Measurements from ENCODE around the gene ADM. TPM values are rescaled to one million over a fixed set of nuclear protein-coding genes. Genes with fewer than 3 reads are reported as not detected.

Gene ADM
- polyA plus RNA-seq, 2 of the 4 experiments (the other 2 are of a cell fraction), result 66.3 to 72.1 TPM

GRCh38 chr11:10333490-10333889 is 28.6 kb downstream of the ADM start:
- no peak overlapping the region for H3K4me3 ChIP-seq
- 78% methylated on average over 1 of the region's 1 CpG for WGBS (ENCODE audit: missing lambda C conversion rate)
- H3K9me3 ChIP-seq, result no peaks in the 10 kb centered on the region
- ATAC-seq (no peak), FAIRE-seq (no peak), DNase-seq (ENCODE audit: low read depth in 1 of 2, low spot score in 1 of 2) (no peak)
- H3K4me2 ChIP-seq, result no peak overlapping the region
- TF ChIP-seq FOSB (CRISPR knock-in tag; IDR thresholded peaks at IDR 0.05) (no peak), MAFK (IDR thresholded peaks at IDR 0.05; ENCODE audit: partially characterized antibody) (peak; percentile 11), KDM1A (IDR thresholded peaks at IDR 0.05; ENCODE audit: low read depth) (no peak)
- TF ChIP-seq, protein P1, sequence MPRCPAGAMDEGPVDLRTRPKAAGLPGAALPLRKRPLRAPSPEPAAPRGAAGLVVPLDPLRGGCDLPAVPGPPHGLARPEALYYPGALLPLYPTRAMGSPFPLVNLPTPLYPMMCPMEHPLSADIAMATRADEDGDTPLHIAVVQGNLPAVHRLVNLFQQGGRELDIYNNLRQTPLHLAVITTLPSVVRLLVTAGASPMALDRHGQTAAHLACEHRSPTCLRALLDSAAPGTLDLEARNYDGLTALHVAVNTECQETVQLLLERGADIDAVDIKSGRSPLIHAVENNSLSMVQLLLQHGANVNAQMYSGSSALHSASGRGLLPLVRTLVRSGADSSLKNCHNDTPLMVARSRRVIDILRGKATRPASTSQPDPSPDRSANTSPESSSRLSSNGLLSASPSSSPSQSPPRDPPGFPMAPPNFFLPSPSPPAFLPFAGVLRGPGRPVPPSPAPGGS (IDR thresholded peaks at IDR 0.05), result no peak
- H3K27ac ChIP-seq, result no peak overlapping the region
- peaks cover 16% of the 10 kb centered on the region for H3K4me1 ChIP-seq
- CTCF ChIA-PET, result interaction anchor here (0.8 kb wide), 2 partner anchors 9 to 10 kb away, joined by 3 to 4 read pairs; no protein-coding TSS in a partner anchor
- POLR2A ChIA-PET, result no interaction called here

DNA sequence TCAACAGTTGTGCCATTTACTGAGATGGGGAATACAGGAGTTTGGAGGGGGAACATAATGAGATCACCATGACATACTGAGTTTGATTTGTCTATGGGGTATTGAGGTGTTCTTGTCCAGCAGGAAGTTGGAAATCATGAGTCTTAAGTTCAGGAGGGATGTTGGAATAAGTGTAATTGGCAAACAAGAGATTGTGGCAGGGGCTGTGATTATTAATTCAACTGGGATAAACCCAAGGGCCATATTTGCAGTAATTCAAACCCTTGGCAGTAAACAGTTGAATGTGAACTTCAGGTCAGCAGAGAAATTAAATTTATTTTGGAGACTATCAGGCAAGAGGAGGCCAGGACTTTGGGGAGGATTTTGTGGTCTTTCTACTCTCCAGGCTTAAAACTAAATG is 33.4 kb downstream of the ADM start:
- H3K4me1 ChIP-seq, result no peaks in the 10 kb centered on the region
- no peak overlapping the region for H3K27ac ChIP-seq
- ChIA-PET POLR2A (no interaction called here), CTCF (no interaction called here)
- FAIRE-seq (no peak), ATAC-seq (no peak), DNase-seq (ENCODE audit: low read depth in 1 of 2, low spot score in 1 of 2) (no peak)
- no peaks in the 10 kb centered on the region for H3K9me3 ChIP-seq
- no peak overlapping the region for H3K4me2 ChIP-seq
- no peak overlapping the region for H3K4me3 ChIP-seq
- TF ChIP-seq MYC (IDR thresholded peaks at IDR 0.05; ENCODE audit: borderline replicate concordance, low read length) (no peak), POLR2AphosphoS2 (conservative IDR thresholded peaks at IDR 0.05; ENCODE audit: low read length) (no peak), BHLHE40 (IDR thresholded peaks at IDR 0.05; ENCODE audit: low read depth, low read length) (no peak), SMC3 (IDR thresholded peaks at IDR 0.05) (no peak), EHF (CRISPR knock-in tag; IDR thresholded peaks at IDR 0.05) (no peak), CHD4 (IDR thresholded peaks at IDR 0.05; ENCODE audit: borderline replicate concordance) (no peak), CHD2 (IDR thresholded peaks at IDR 0.05; ENCODE audit: low read length, partially characterized antibody) (no peak)

DNA sequence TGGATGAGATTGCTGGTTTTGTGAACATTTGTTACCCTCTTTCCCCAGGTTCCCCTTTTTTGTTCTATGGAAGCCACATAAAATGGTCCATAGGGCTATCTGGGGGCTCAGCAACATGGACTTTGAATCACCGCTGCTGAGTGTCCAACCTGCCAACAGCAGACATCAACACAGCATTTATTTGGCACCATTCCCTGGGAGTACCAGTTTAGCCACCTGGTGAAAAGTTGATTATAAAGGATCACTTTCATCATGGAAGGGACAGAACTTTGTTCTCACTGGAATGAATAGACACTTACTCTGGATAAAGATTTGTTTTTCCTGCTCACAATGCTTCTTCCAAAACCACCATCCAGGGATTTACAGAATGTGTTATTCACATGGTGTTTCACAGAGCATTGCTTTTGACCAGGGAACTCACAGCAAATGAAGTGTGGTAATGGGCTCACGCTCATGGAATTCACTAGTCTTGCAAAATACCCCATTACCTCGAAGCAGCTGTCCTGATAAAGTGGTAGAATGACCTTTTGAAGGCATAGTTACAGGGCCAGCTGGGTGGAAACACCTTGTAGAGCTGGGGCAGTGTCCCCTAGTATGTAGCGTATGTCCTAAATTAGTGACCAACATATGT is 43.9 kb downstream of the ADM start:
- no peak overlapping the region for H3K4me3 ChIP-seq
- TF ChIP-seq ESRRA (IDR thresholded peaks at IDR 0.05; ENCODE audit: borderline replicate concordance, low read length) (no peak), SREBF2 (IDR thresholded peaks at IDR 0.05) (no peak), CHD4 (IDR thresholded peaks at IDR 0.05; ENCODE audit: borderline replicate concordance) (no peak), FOXS1 (CRISPR knock-in tag; IDR thresholded peaks at IDR 0.05) (no peak), HES2 (IDR thresholded peaks at IDR 0.05) (no peak), HOXB5 (CRISPR knock-in tag; IDR thresholded peaks at IDR 0.05) (no peak), MAFK (IDR thresholded peaks at IDR 0.05; ENCODE audit: partially characterized antibody) (no peak), HOXA7 (CRISPR knock-in tag; IDR thresholded peaks at IDR 0.05) (no peak), CEBPB (IDR thresholded peaks at IDR 0.05) (no peak), ATOH8 (CRISPR knock-in tag; IDR thresholded peaks at IDR 0.05; ENCODE audit: low read depth) (no peak), HOXB13 (CRISPR knock-in tag; IDR thresholded peaks at IDR 0.05; ENCODE audit: low read depth) (no peak), RARB (CRISPR knock-in tag; IDR thresholded peaks at IDR 0.05) (no peak), NPAS2 (CRISPR knock-in tag; IDR thresholded peaks at IDR 0.05; ENCODE audit: borderline replicate concordance) (no peak)
- TF ChIP-seq, protein P2, sequence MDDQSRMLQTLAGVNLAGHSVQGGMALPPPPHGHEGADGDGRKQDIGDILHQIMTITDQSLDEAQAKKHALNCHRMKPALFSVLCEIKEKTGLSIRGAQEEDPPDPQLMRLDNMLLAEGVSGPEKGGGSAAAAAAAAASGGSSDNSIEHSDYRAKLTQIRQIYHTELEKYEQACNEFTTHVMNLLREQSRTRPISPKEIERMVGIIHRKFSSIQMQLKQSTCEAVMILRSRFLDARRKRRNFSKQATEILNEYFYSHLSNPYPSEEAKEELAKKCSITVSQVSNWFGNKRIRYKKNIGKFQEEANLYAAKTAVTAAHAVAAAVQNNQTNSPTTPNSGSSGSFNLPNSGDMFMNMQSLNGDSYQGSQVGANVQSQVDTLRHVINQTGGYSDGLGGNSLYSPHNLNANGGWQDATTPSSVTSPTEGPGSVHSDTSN (IDR thresholded peaks at IDR 0.05), result no peak
- H3K4me1 ChIP-seq, result peaks cover 33% of the 10 kb centered on the region
- no peaks in the 10 kb centered on the region for H3K9me3 ChIP-seq
- DNase-seq (ENCODE audit: low read depth in 1 of 2, low spot score in 1 of 2), result no peak
- FAIRE-seq, result no peak
- CTCF ChIA-PET, result no interaction called here
- no peak overlapping the region for H3K4me2 ChIP-seq
- no peak for ATAC-seq
- POLR2A ChIA-PET, result no interaction called here
- H3K27ac ChIP-seq, result no peak overlapping the region
- 78% methylated on average over 4 of the region's 4 CpGs for WGBS (ENCODE audit: missing lambda C conversion rate)

Measured in A549 (cell line).